Breast epithelium (tissue), 4 donors: ENCODE results near the gene TMEM236. TPM values are rescaled to one million over a fixed set of nuclear protein-coding genes. Genes with fewer than 3 reads are reported as not detected.

Source experiments
- DNase-seq, 2 donors: peaks; one replicate each; pipeline ENCODE4 v3.0.0-alpha.2; 2019; ENCODE audit warnings: low spot score in 2 of 2
- H3K27ac ChIP-seq, 2 donors: fragments of 200-600 bp; sonication (generic) in 1 of 2; one replicate each; pipeline ENCODE4 v1.5.1; 2016 to 2019; ENCODE audit warnings: mild to moderate bottlenecking in 1 of 2
- H3K27me3 ChIP-seq, 2 donors: fragments of 200-600 bp; sonication (generic) in 1 of 2; one replicate each; pipeline versions ENCODE4 v1.5.1 to v1.6.0; 2017 to 2019; ENCODE audit warnings: control low read depth in 1 of 2, mild to moderate bottlenecking in 1 of 2
- H3K36me3 ChIP-seq: fragments of 200-600 bp; one replicate; pipeline ENCODE4 v1.5.1; 2019
- H3K4me1 ChIP-seq, 2 donors: fragments of 200-600 bp; sonication (generic); one replicate each; pipeline ENCODE4 v1.5.1; 2016 to 2019; ENCODE audit warnings: control low read depth in 1 of 2
- H3K4me3 ChIP-seq, 3 donors: fragments of 200-600 bp; sonication (generic); 1 replicate in 2 of 3; 2 replicates in 1 of 3; pipeline ENCODE4 v1.5.1; 2016 to 2019; ENCODE audit warnings: mild to moderate bottlenecking in 3 of 3, moderate library complexity in 2 of 3
- H3K9me3 ChIP-seq, 2 donors: fragments of 200-600 bp; sonication (generic) in 1 of 2; one replicate each; pipeline ENCODE4 v1.5.1; 2016 to 2019; ENCODE audit warnings: control low read depth in 1 of 2
- CTCF ChIP-seq, 3 donors: fragments of 450-650 bp; IDR thresholded peaks; one replicate each; pipeline ENCODE4 v1.5.1; 2016 to 2017; ENCODE audit warnings: antibody characterized with exemption in 3 of 3, mild to moderate bottlenecking in 3 of 3, moderate library complexity in 3 of 3
- POLR2A ChIP-seq: fragments of 450-650 bp; IDR thresholded peaks from one replicate; pipeline ENCODE4 v1.6.1; 2016; ENCODE audit warnings: antibody characterized with exemption, mild to moderate bottlenecking, moderate library complexity
- POLR2AphosphoS5 ChIP-seq, 3 donors: sonication (generic); formaldehyde crosslinking; IDR thresholded peaks; one replicate each; pipeline ENCODE4 v1.6.1; 2017; ENCODE audit warnings: antibody characterized with exemption in 3 of 3
- intact Hi-C: fragments of 100-400 bp; cut with DNase I; formaldehyde crosslinking; loops from one replicate; pipeline ENCODE4 v1.15.1; 2023; ENCODE audit warnings: low total_unique reads
- total RNA-seq, 3 donors: library from RNA; depleted of rRNA; stranded (reverse); fragments of >200 nt; gene quantifications; one replicate each; pipeline ENCODE4 v1.1.0, GENCODE V29; 2016

TMEM236 gene
- total RNA-seq, 3 donors from 2014 or later: 0.59 to 2.9 (median 0.66) TPM

DNA sequence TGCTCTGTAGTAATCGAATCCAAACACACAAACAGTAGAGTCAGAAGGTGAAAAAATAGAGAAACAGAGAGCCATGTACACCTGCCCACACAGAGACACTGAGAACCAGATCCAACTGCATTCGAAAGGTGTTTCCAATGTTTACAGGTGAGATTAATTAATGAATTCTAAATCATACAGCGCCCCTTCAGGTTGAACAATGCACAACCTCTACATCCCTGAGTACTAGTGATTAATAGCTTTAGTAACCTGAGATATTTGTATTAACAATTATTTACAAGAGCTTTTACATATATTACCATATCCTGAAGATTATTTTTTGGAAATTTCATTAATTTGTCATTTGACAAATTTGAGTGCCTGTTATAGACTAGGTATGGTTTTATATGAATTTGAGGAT, 49.5 kb downstream of the TMEM236 start:
- intact Hi-C loops: no loop called here
- Histone ChIP-seq H3K27ac (no peak overlapping the region), H3K4me3 (no peak overlapping the region), H3K4me1 (no peaks in the 10 kb centered on the region), H3K27me3 (no peaks in the 10 kb centered on the region), H3K9me3 (no peaks in the 10 kb centered on the region), H3K36me3 (no peaks in the 10 kb centered on the region)
- TF ChIP-seq POLR2AphosphoS5 (IDR thresholded peaks at IDR 0.05) (no peak), POLR2A (no peak), CTCF (IDR thresholded peaks at IDR 0.05) (no peak)
- DNase-seq: no peak

GRCh38 chr10:17802350-17802749, 50.3 kb downstream of the TMEM236 start:
- Histone ChIP-seq H3K4me3 (no peak overlapping the region), H3K9me3 (no peaks in the 10 kb centered on the region), H3K27ac (no peak overlapping the region), H3K4me1 (no peaks in the 10 kb centered on the region), H3K27me3 (no peaks in the 10 kb centered on the region), H3K36me3 (no peaks in the 10 kb centered on the region)
- DNase-seq: no peak
- intact Hi-C loops: no loop called here
- no peak for TF ChIP-seq POLR2AphosphoS5 (IDR thresholded peaks at IDR 0.05)
- TF ChIP-seq POLR2A: no peak
- no peak for TF ChIP-seq CTCF (IDR thresholded peaks at IDR 0.05)

DNA sequence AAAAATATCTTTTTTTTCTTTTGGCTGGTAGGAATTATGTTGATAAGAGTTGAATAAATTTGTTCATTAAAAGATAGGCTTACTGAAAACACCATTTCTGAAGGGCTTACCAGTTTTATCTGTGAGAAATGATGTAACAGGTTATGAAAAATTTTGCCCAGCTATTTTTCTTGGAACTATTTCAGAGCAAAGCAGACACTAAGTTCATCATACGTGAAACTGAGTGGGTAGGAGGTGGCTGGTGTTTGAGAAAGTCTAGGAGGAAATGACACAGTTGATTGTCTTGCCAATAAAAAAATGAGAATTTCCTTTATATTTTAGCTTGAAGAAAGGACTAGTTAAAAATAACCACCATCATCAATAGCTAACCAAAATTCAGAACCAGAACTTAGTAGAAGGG, 51.0 kb downstream of the TMEM236 start:
- TF ChIP-seq CTCF (IDR thresholded peaks at IDR 0.05) (no peak), POLR2A (no peak), POLR2AphosphoS5 (IDR thresholded peaks at IDR 0.05) (no peak)
- Histone ChIP-seq H3K4me1 (no peaks in the 10 kb centered on the region), H3K27ac (no peak overlapping the region), H3K4me3 (no peak overlapping the region), H3K36me3 (no peaks in the 10 kb centered on the region), H3K27me3 (no peaks in the 10 kb centered on the region), H3K9me3 (no peaks in the 10 kb centered on the region)
- DNase-seq: no peak
- intact Hi-C loops: no loop called here

GRCh38 chr10:17805330-17805729, 53.3 kb downstream of the TMEM236 start:
- H3K4me1 ChIP-seq: no peaks in the 10 kb centered on the region
- H3K27ac ChIP-seq: no peak overlapping the region
- no peak overlapping the region for H3K4me3 ChIP-seq
- no peaks in the 10 kb centered on the region for H3K36me3 ChIP-seq
- TF ChIP-seq CTCF (IDR thresholded peaks at IDR 0.05): no peak
- H3K27me3 ChIP-seq: no peaks in the 10 kb centered on the region
- no peak for DNase-seq
- intact Hi-C loops: no loop called here
- H3K9me3 ChIP-seq: no peaks in the 10 kb centered on the region

GRCh38 chr10:17805921-17806577, 54.0 kb downstream of the TMEM236 start:
- no peaks in the 10 kb centered on the region for H3K9me3 ChIP-seq
- no peak overlapping the region for H3K27ac ChIP-seq
- H3K4me3 ChIP-seq: no peak overlapping the region
- H3K27me3 ChIP-seq: no peaks in the 10 kb centered on the region
- TF ChIP-seq POLR2A (no peak), POLR2AphosphoS5 (IDR thresholded peaks at IDR 0.05) (no peak), CTCF (IDR thresholded peaks at IDR 0.05) (no peak)
- H3K4me1 ChIP-seq: no peaks in the 10 kb centered on the region
- no peak for DNase-seq
- intact Hi-C loops: no loop called here
- H3K36me3 ChIP-seq: no peaks in the 10 kb centered on the region
